Sigmoid colon (tissue), 7 donors: ENCODE data around the gene RNF123. TPM values are rescaled to one million over a fixed set of nuclear protein-coding genes. Genes with fewer than 3 reads are reported as not detected.

Experiments used
- DNase-seq: peaks from one replicate; pipeline ENCODE4 v3.0.0-alpha.2; 2019
- H3K27ac ChIP-seq, 4 donors: fragments of 200-600 bp; sonication (generic); one replicate each; pipeline ENCODE4 v1.5.1; 2016 to 2019; ENCODE audit warnings: mild to moderate bottlenecking in 1 of 4
- H3K27me3 ChIP-seq, 3 donors: fragments of 200-600 bp; sonication (generic); one replicate each; pipeline ENCODE4 v1.5.1; 2019; ENCODE audit warnings: mild to moderate bottlenecking in 1 of 3
- H3K36me3 ChIP-seq, 4 donors: fragments of 200-600 bp; sonication (generic); one replicate each; pipeline ENCODE4 v1.5.1; 2016 to 2019
- H3K4me1 ChIP-seq, 4 donors: fragments of 200-600 bp; sonication (generic); one replicate each; pipeline ENCODE4 v1.5.1; 2017 to 2019
- H3K4me3 ChIP-seq, 4 donors: fragments of 200-600 bp; sonication (generic); one replicate each; pipeline ENCODE4 v1.5.1; 2017 to 2019; ENCODE audit warnings: mild to moderate bottlenecking in 2 of 4, moderate library complexity in 1 of 4
- H3K9me3 ChIP-seq, 4 donors: fragments of 200-600 bp in 3 of 4; sonication (generic) in 3 of 4; one replicate each; pipeline versions ENCODE4 v1.5.1 to v1.6.1; 2013 to 2019
- EP300 ChIP-seq, 4 donors: sonication (generic); formaldehyde crosslinking; IDR thresholded peaks; one replicate each; pipeline ENCODE4 v1.6.1; 2017; ENCODE audit warnings: antibody characterized with exemption in 4 of 4
- POLR2A ChIP-seq, 2 donors: fragments of 450-650 bp; IDR thresholded peaks; one replicate each; pipeline ENCODE4 v1.6.1; 2016; ENCODE audit warnings: antibody characterized with exemption in 2 of 2, mild to moderate bottlenecking in 2 of 2, moderate library complexity in 2 of 2
- POLR2AphosphoS5 ChIP-seq, 4 donors: sonication (generic); formaldehyde crosslinking; IDR thresholded peaks; one replicate each; pipeline ENCODE4 v1.6.1; 2017; ENCODE audit warnings: antibody characterized with exemption in 4 of 4
- WGBS, 2 donors: extraction: QIAGEN DNeasy Blood & Tissue Kit; methylation state at CpG; one replicate each; pipeline ENCODE4 v1.1.7; 2013; 5-methylcytosine and 5-hydroxymethylcytosine counted together
- intact Hi-C: fragments of 100-400 bp; cut with DNase I; formaldehyde crosslinking; loops from one replicate; pipeline ENCODE4 v1.15.1; 2023
- polyA plus RNA-seq, 3 donors: library from polyadenylated mRNA; stranded (reverse); fragments of 200-250 nt; gene quantifications; one replicate each; pipeline ENCODE4 v1.2.3, GENCODE V29; 2013
- total RNA-seq, 4 donors: library from RNA; depleted of rRNA; stranded (reverse); fragments of >200 nt; gene quantifications; one replicate each; pipeline ENCODE4 v1.1.0, GENCODE V29; 2016
- TF ChIP-seq, protein P1 (sequence below), 4 experiments: fragments of 450-650 bp in 3 of 4; fragments of 200-600 bp in 1 of 4; IDR thresholded peaks; one replicate each; pipeline ENCODE4 v1.5.1; 2016 to 2019; ENCODE audit warnings: antibody characterized with exemption in 4 of 4, mild to moderate bottlenecking in 3 of 4, moderate library complexity in 2 of 4
- donor health status: healthy with polysubstance abuse.
- donor health status: Bipolar disorder and iron deficiency.
- donor health status: healthy.

The RNF123 gene
- total and polyA plus RNA-seq, 7 donors, result 12.5 to 29.4 (median 17.1) TPM

DNA sequence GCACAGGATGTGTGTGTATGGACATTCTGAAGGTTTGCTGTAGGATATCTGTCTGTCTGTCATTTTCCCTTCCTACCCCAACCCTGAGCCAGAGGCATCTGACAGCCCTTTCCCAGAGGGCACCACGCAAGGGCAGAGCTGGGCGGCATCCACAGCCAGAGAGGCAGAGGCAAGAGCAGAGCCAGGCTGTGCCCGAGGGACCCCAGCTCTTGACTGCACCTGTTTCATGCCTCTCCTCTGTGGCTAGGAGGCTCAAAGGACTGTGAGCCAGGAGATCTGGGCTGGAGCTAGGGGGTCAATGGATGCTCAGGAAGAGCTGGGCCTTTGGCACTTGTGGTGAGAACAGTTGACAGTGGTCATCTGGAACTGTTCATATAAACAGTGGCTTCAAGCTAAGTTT, 20.0 kb upstream of the RNF123 start:
- intact Hi-C loops, result no loop called here
- 41 to 79% methylated on average over 3 of the region's 3 CpGs for WGBS, 2 donors

DNA sequence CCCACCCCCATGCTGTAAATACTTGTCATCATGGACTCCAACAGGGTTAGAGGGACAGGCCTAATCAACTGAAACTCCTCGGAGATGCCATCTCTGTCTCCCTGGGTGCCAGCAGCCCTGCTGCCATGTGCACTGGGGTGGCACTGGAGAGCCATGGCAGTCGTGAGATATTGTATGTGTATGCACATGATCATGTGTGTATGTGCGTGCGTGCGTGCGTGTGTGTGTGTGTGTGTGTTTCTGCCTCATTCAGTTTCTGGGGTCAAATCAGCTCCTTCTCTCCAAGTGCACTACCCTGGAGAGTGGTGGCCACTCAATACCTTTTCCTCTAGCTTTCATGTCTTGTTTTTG, 18.4 kb upstream of the RNF123 start:
- Histone ChIP-seq H3K36me3 (peaks cover 0 to 4% (median 1%) of the 10 kb centered on the region in 4 donors), H3K4me3 (no peak overlapping the region), H3K9me3 (no peaks in the 10 kb centered on the region), H3K27me3 (peaks cover 0 to 25% (median 16%) of the 10 kb centered on the region in 3 donors), H3K4me1 (peaks cover 0 to 21% (median 20%) of the 10 kb centered on the region in 4 donors), H3K27ac (no peak overlapping the region)
- no peak for DNase-seq
- TF ChIP-seq POLR2AphosphoS5 (IDR thresholded peaks at IDR 0.05) (no peak), EP300 (IDR thresholded peaks at IDR 0.05) (no peak), POLR2A (IDR thresholded peaks at IDR 0.05) (no peak)
- TF ChIP-seq, protein P1, sequence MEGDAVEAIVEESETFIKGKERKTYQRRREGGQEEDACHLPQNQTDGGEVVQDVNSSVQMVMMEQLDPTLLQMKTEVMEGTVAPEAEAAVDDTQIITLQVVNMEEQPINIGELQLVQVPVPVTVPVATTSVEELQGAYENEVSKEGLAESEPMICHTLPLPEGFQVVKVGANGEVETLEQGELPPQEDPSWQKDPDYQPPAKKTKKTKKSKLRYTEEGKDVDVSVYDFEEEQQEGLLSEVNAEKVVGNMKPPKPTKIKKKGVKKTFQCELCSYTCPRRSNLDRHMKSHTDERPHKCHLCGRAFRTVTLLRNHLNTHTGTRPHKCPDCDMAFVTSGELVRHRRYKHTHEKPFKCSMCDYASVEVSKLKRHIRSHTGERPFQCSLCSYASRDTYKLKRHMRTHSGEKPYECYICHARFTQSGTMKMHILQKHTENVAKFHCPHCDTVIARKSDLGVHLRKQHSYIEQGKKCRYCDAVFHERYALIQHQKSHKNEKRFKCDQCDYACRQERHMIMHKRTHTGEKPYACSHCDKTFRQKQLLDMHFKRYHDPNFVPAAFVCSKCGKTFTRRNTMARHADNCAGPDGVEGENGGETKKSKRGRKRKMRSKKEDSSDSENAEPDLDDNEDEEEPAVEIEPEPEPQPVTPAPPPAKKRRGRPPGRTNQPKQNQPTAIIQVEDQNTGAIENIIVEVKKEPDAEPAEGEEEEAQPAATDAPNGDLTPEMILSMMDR (IDR thresholded peaks at IDR 0.05), result no peak
- WGBS, 2 donors, result 66% methylated on average over 6 of the region's 6 CpGs
- intact Hi-C loops, result loop anchor here (1.0 to 5.0 kb wide), 2 partner anchors 132 to 244 kb away; partner anchors contain the start of gene NICN1

More for the DNA sequence above, 20.0 kb upstream of the RNF123 start:
- H3K27ac ChIP-seq, result no peak overlapping the region
- no peak for DNase-seq
- no peaks in the 10 kb centered on the region for H3K9me3 ChIP-seq
- H3K27me3 ChIP-seq, result peaks cover 0 to 41% (median 16%) of the 10 kb centered on the region in 3 donors
- H3K4me3 ChIP-seq, result no peak overlapping the region
- no peaks in the 10 kb centered on the region for H3K36me3 ChIP-seq
- TF ChIP-seq POLR2A (IDR thresholded peaks at IDR 0.05) (no peak), POLR2AphosphoS5 (IDR thresholded peaks at IDR 0.05) (no peak), EP300 (IDR thresholded peaks at IDR 0.05) (no peak)
- TF ChIP-seq, protein P1 (IDR thresholded peaks at IDR 0.05), result no peak
- H3K4me1 ChIP-seq, result peaks cover 0 to 8% (median 6%) of the 10 kb centered on the region in 4 donors

DNA sequence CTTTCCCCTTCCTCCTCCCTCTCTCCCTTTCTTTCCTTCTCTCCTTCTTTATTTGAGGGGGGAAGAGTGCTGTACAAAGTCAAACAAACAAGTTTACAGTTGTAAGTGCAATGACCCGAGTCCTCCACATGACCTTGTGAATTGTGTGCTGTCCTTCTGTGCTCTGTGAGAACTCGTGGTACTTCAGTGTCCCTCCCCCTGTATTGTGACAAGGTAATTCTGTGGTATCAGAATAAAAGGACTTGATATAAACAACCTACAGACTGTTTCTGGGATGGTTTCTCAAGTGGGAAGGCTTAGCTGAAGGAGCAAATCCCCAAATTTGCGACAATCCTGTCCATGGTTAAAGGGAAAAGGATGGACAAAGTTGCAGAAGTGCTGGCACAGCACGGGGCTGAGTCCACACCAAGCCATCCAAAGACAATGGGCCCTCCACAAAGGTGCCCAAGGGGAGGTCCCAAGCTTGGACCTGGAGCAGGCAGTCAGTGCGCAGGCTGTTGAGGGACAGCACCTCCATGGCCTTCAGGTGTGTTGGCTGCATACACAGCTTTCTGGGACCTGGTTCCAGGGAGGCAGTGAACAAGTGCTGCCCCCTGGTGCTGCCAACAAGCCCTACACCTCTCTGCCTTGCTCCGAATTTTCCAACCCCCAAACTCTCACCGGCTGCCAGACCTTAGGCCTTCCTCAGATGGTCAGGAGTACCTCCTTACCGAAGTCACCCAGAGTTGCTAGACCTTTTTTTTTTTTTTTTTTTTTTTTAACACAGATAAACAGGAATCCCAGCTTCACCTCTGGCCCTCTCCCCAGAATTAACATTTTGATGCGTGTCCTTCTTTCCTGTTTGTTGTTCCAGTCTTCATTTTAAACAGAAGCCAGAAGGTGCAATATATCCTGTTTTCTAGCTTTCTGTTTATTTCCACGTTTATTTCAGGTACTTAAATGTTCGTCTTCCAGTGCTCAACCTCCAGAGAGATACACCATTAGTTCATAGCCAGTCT, 17.8 kb upstream of the RNF123 start:
- Histone ChIP-seq H3K4me3 (no peak overlapping the region), H3K9me3 (no peaks in the 10 kb centered on the region), H3K36me3 (peaks cover 0 to 11% (median 8%) of the 10 kb centered on the region in 4 donors), H3K27ac (peak overlapping the region in 1 of 4 donors; percentile 18), H3K27me3 (peaks cover 0 to 19% (median 16%) of the 10 kb centered on the region in 3 donors), H3K4me1 (peaks cover 0 to 21% (median 20%) of the 10 kb centered on the region in 4 donors)
- WGBS, 2 donors, result 34 to 45% methylated on average over 11 of the region's 11 CpGs
- intact Hi-C loops, result loop anchor here (1.0 to 5.0 kb wide), 2 partner anchors 132 to 244 kb away; partner anchors contain the start of gene NICN1
- peak; percentile 79 for DNase-seq
- TF ChIP-seq POLR2AphosphoS5 (IDR thresholded peaks at IDR 0.05), result no peak
- TF ChIP-seq, protein P1 (IDR thresholded peaks at IDR 0.05), result peak; percentile 56 to 83 (median 74)

DNA sequence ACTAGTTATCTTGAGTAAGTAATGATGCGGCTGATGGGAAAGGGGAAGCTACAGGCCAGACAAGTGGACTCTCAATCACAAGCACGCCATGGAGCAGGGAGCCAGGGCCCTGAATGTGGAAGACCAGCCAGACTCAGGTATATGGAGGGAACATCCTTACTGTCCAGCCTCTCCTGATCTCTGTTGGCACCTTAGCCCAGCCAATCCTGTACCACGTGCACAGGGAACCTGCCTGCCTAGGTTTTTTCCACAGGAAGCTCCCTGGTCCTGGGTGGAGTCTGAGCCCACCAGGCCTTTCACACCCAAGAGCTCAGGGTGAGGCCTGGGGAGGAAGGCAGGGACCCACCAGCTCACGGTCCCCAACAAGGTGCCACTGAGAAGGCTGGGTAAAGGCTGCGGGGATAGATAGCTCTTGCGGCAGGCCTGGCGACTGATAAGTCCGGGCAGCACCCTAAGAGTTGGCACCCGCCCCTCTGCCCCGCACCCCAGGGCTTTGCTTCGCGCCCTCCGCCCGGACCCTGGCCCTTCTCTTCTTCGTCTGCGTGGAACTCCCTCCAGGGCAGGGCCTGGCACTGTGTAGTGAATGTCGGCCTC, 16.1 kb upstream of the RNF123 start:
- Histone ChIP-seq H3K4me1 (peaks cover 0 to 21% (median 20%) of the 10 kb centered on the region in 4 donors), H3K9me3 (no peaks in the 10 kb centered on the region), H3K36me3 (peaks cover 0 to 27% (median 23%) of the 10 kb centered on the region in 4 donors), H3K27me3 (peaks cover 0 to 10% (median 8%) of the 10 kb centered on the region in 3 donors), H3K4me3 (peak overlapping the region; percentile 83 to 94 (median 90)), H3K27ac (peak overlapping the region; percentile 87 to 95 (median 88))
- no peak for TF ChIP-seq POLR2A (IDR thresholded peaks at IDR 0.05)
- TF ChIP-seq POLR2AphosphoS5 (IDR thresholded peaks at IDR 0.05), result no peak
- TF ChIP-seq, protein P1 (IDR thresholded peaks at IDR 0.05), result no peak
- TF ChIP-seq EP300 (IDR thresholded peaks at IDR 0.05), result no peak
- no peak for DNase-seq
- intact Hi-C loops, result loop anchor here (5.0 kb wide), 1 partner anchor 246 kb away; the partner anchor contains the start of gene NICN1
- 20 to 22% methylated on average over 17 of the region's 17 CpGs for WGBS, 2 donors
